T-helper 1 cell treated with Interleukin-12 subunit alpha and Interleukin-12 subunit beta and Interleukin-4 antibody, amounts not matched to agents 30 ng/mL and 1 ng/mL, for 36 hours (primary cell): Measurements from ENCODE around the gene POLN. TPM values are rescaled to one million over a fixed set of nuclear protein-coding genes. Genes with fewer than 3 reads are reported as not detected.

ENCODE experiments used
- intact Hi-C: fragments of 100-400 bp; cut with micrococcal nuclease; formaldehyde crosslinking; loops from one replicate; pipeline ENCODE4 v1.15.1; 2024
- total RNA-seq: library from RNA; stranded (reverse); gene quantifications from 2 replicates; pipeline ENCODE4 v1.2.3, GENCODE V29; 2022

POLN gene
- 7.6 and 9.4 TPM in 2 replicates for total RNA-seq

DNA sequence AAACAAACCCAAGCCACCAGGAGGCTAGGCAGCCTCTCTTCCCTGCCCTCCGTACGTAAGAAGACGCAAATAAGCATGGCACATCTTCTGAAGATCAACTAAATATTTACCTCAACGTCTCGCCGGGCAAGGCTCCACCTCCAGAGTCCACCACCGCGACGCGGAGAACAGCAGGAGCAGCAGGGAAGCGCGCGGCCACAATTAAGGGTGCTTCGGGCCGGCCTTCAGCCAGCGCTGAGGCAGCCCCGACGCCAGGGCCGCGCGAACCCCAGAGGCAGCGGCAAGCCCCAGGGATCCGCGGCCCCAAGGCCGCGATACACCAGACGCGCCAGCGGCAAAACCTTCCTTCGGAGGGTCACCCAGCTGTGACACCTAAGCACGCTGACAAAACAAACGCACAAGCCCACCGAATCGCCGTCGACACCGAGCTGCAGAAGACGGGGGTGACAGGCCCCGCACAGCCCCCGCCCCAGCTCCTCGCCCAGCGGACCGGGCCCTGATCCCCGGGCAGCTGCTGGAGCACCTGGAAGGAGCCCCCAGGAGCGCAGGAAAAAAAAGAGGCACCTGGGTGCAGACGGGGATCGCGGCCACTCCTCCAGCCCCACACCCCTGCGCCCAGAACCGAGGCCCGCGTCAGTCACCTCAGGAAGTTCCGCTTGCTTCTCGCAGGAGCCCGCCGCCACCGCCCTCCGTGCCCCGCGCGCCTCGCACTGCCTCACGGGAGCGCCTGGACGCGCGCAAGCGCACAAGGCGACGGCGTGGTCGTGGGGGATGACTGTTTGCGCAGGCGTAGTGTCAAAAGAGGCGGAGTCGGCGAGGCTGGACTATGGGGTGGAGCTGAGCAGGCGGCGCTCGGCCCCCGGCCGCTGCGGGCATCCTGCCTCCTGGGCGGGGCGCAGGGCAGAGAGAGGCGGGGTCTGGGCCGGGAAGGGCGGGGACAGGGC is at the start of gene POLN, which contains the start of gene HAUS3:
Gene POLN, minus strand, starts transcription at position 712 of the 944 bp plus-strand sequence. CDS start 12,890 bp downstream, outside the sequence.
Gene HAUS3, minus strand, starts transcription at position 712 of the 944 bp plus-strand sequence. CDS start 1,175 bp downstream, outside the sequence.
- intact Hi-C loops, result loop anchor here (1.0 to 5.0 kb wide), 22 partner anchors 21 to 1291 kb away; partner anchors contain the start of genes ADD1, CFAP99, FAM193A and HTT

DNA sequence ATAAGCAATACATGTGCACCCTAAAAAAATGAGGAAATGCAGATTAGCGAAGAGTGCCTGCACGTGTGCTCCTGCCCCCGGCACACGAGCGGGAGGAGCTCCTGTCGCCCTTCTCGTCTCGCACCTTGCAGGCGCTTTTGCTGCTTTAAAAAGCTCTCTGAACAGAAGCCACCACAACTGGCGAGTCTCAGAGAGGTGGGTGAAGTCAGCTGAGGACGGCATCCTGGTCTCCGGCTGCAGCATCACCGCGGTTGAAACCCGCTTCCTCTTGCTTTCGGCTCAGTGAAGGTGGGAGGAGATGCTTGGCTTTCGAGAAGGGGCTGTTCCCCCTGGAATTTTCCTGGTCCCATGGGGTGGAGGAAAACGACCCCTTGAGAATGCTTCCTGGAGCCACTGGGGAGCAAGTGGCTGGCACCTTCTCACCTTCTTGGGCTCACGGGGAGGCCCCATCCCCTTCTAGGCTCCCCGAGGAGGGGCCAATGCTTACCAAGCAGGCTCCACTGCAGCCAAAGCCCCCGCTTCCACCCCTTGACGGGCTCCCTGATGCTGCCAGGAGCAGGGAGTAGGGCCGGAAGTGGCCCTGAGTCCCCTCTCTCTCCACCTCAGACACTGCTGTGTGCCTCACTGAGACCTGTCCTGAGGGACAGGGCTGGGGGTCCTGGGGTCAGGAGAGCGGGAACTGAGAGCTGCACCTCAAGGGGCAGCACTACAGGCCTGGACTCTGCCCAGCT is 49.2 kb upstream of the POLN start:
- intact Hi-C loops, result loop anchor here (1.0 to 2.0 kb wide), 2 partner anchors 28 to 49 kb away; partner anchors contain the start of genes HAUS3, MXD4 and POLN

DNA sequence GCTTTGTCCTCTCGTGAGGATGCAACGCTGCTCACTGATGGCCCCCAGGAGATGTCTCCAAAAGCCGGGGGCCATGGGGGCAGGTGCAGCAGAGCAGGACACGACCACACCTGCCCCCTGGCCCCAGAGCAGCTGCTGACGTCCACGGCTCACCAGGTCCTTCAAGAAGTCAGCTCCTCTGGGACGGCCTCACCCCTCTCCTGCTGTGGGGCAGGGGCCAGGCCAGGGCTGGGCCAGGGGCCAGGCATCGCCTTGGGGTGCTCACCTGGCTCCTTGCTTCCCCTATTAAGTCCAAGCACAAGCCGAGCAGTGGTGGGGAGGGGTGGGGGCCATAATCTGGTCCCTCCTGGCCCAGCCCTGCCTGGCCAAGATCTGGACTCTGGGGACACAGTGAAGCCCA is 48.6 kb upstream of the POLN start:
- intact Hi-C loops, result loop anchor here (2.0 kb wide), 1 partner anchor 28 kb away; the partner anchor contains the start of gene MXD4

DNA sequence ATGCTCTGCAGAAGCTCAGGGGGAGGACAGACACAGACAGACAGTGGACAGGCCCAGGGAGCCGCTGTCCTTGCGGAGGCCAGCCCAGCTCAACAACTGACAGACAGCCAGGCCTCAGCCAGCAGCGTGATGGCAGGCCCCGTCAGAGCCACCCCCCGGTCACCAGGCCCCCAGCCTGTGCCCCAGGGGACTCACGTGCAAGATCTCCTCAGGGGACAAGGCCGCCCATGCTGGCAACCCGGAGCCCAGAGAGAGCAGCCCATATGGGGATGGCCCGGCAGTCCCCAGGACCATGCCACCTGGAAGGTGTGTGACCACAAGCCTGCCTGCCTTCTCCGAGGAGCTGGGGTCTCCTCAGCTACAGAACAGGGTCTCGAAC is 48.0 kb upstream of the POLN start:
- intact Hi-C loops, result loop anchor here (2.0 to 10.0 kb wide), 2 partner anchors 27 to 65 kb away; partner anchors contain the start of gene MXD4

DNA sequence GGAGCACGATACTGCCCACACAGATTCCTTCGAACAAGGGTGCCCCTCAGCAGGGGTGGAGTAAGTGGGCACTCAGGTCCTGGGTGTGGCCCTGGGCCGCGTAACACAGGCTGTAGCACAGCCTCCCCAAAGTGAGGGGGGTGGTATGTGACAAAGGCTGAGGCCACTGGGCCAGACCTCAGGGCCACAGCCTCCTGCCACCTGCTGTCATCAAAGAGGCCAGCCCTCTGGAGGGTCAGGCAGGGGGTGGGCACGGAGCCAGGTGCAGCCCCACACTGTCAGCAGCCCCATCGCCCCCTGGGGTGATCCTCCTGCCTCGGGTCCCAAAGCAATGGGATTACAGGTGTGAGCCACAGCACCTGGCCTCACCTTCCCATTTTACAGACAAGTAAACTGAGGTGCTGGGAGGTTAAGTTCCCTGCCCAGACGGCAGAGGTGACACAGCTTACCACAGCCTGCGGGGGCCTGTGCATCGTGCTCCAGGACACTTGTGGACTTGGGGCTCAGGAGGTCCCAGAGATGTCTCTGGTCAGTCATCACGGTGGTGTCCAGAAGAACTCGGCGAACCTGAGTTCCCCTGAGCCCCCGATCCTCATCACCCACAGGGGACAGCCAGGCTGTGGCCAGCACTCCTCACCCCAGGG is 47.5 kb upstream of the POLN start:
- intact Hi-C loops, result loop anchor here (10.0 kb wide), 1 partner anchor 65 kb away; no protein-coding TSS in a partner anchor

DNA sequence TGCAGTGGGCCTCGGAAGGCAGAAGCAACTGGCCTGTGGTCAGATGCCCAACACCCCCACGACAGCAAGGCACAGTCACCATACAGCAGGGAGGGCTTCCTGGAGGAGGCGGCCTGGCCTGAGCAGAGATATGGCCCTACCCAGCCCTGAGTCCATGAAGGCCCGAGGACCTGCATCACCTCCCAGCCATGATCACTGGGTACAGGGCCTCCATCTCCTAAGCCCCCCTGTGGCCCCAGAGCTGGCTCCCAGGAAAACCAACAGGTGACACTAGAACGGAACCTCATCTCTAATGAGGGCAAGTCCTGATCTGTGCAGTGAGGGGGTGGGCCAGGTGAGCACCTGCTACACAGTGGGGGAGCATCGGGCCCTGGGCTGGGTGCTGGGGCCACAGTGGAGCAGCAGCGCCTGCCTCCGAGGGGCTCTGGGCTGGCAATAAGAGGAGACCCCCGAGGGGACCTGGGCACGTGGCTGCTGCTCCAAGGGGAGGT is 46.2 kb upstream of the POLN start:
- intact Hi-C loops, result loop anchor here (10.0 kb wide), 1 partner anchor 67 kb away; no protein-coding TSS in a partner anchor

DNA sequence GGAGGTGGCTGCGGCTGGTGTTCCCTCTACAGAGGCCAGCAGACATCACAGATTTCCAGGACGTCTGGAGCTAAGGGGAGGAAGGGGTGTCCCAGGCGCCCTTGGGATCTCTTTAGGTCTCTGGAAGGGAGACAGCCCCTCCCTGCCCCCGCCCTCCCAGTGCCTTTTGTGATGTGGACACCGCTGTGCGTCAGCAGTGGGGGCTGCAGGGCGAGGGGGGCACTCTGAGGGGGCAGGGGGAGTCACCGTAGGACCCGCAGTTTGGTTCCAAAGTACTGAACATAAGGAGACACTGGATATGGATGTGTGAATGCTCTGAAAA is 45.6 kb upstream of the POLN start:
- intact Hi-C loops, result loop anchor here (10.0 kb wide), 1 partner anchor 67 kb away; no protein-coding TSS in a partner anchor

DNA sequence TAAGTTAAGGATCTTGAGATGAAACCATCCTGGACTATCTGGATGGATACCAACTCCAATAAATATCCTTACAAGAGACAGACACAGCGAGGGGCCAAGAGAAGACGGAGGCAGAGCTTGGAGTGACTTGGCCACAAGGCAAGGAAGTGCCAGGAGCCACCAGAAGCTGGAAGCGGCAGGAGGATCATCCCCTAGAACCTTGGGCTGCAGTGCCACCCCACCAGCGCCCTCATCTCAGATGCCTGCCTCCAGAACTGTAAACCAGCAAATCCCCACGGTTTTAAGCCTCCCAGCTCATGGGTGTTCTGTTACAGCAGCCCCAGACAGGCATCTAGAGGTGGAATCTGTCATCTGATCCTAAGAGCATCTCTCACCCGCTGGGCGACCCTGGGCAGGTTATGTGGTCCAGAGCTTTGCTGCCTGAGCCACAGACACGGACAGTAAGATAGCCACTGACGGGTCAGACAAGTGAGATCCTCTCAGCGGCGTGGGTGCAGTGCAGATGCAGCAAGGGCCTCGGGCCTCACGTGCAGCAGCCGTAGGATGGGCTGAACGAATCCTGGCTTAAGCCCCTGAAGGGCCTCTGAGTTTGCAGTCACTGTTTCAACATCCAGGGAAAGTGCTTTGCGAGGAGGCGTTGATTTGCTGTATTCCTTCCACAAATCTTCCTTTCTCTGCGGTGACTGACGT is 45.1 kb upstream of the POLN start:
- intact Hi-C loops, result loop anchor here (10.0 kb wide), 1 partner anchor 68 kb away; no protein-coding TSS in a partner anchor

DNA sequence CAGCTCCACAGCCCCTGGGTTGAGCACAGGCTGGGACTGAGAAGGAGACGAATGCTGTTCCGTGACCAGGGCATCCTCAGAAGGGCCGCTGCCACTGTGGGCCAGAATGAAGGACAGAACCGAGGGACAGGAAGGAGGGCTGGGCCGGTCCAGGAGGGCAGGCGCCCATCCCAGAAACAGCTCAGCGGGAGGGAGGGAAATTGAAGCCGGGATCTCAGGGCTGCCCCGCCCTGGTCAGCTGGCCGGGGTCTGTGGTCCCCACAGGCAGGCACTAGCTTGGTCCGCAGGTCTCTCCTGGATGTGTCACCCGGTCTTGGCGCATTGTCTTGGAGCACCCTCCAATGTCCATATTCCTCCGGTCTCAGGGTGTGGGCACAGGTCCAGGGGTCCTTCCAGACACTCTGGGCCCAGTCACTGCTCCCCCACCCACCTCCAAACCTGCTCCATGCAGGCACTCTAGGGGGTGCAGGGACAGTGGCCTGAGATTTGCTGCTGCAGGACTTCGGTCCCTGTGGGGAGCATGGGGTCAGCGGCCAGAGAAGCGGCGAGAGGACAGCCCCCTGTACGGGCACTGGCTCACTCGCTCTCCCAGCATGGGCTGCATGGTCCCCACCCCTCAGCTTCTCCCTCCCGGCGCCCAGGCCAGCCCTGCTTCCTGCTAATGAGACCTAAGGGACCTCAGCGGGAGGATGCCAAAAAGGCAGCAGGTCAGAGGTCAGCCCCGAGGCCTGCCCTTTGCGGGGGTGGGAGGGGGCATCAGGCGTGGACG is 43.9 kb upstream of the POLN start:
- intact Hi-C loops, result loop anchor here (10.0 kb wide), 1 partner anchor 69 kb away; no protein-coding TSS in a partner anchor

DNA sequence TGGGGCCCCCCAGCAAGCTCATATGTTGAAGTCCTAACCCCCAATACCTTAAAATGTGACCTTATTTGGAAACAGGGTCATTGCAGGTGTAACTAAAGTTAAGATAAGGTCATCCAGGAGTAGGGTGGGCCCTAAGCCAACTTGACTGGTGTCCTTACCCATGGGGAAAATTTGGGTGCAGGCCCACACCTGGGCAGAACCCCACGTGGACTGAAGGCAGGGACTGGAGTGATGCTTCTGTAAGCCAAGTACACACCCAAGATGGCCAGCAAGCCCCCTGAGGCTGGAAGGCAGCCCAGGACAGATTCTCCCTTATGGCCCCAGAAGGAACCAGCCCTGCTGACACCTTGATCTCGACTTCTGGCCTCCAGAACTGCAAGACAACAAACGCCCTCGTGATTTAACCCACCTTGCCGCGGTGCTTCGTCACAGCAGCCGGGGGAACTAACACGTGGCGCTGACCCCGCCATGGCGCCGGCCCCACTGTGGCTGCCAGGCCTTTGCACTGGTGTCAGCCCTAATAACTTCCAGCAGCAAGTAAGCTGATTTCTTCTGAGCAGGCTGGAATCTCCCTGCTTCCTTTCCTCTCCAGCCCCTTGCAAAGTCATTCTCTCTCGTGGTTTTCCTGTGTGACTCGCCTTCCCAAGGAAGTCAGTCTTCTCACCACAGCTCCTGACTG is 43.2 kb upstream of the POLN start:
- intact Hi-C loops, result loop anchor here (5.0 to 10.0 kb wide), 2 partner anchors 70 to 252 kb away; partner anchors contain the start of gene FAM193A

DNA sequence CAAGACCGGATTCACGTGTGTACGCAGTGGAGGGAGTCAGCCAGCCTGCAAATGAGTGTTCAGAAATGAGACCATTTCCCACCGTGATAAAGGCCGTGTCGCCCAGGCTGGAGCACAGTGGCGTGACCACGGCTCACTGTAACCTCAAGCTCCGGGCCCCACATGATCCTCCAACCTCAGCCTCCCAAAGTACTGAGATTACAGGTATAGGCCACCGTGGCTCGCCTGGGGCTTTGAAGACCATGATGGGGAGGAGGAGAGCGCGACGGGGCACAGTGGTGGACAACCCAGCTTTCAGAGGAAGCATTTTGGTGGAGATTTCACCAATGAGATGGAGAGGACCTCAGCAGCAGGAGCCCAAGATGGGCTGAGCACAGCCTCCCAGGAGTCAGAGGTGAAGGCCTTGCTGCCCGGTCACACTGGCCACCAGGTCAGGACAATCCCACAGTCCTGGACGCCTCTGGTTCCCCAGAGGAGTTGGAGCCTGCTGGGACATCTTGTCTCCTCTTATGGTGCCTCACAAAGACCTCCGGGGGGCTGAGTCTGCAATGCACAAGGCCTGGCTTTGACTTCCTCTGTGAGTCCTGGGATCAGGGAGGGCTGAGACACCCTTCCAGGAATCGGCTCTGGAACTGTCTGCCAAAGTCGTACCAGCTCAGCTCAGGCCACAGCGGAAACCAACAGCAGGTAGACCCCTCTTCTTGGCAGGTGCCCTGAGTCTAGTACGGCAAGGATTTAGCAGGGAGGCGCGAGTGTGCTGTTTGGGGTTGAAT is 42.4 kb upstream of the POLN start:
- intact Hi-C loops, result loop anchor here (5.0 to 10.0 kb wide), 2 partner anchors 70 to 253 kb away; partner anchors contain the start of gene FAM193A

DNA sequence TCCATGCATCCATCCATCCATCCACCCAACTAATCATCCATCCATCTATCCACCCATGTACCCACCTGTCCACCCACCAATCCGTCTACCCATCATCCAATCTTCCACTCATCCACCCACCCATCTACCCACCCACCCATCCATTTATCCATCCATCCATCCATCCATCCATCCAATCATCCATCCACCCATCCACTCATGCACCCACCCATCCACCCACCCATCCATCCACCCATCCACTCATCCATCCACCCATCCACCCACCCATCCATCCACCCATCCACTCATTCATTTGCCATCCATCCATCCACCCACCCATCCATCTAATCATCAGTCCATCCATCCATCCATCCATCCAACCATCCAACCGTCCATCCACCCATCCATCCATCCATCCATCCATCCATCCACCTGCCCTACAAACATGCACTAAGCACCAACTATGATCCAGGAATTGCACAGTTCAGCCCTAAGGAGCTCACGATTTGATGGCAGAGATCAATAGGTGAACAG is 41.3 kb upstream of the POLN start:
- intact Hi-C loops, result loop anchor here (2.0 to 10.0 kb wide), 3 partner anchors 72 to 254 kb away; partner anchors contain the start of genes FAM193A and RNF4

DNA sequence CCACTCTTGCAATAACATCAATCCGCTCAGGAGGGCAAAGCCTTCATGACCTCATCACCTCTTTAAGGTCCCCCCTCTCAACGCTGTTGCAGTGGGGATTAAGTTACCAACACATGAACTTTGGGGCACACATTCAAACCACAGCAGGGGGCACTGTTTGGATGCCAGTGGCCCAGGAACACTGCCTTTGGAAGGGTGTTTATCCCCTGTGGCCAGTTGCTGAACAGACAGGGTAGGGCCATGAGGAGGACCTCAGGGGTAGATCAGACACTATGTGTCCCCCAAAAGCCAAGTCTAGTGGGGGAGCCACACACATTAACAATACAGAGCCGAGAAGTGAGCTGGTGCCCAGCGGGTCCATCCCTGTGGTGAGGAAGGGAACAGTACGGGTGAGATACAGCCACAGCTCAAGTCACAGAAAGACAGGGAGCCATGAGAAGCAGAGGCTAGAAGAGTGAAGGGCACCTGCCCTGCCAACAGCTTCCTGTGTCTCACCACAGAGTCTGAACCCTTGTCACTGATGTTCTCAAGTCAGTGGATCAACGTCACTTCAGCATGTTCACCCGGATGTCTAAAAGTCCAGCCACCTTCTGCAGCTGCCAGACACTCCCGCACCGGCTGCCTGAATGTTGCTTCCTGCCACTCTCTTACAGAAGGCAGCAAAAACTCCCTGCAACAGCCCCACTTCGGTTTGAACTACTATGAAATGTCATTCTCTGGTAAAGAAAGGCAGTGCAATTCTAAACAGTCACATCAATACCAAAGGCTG is 39.8 kb upstream of the POLN start:
- intact Hi-C loops, result loop anchor here (1.0 to 10.0 kb wide), 8 partner anchors 19 to 411 kb away; partner anchors contain the start of genes FAM193A, HAUS3, MXD4 and POLN

DNA sequence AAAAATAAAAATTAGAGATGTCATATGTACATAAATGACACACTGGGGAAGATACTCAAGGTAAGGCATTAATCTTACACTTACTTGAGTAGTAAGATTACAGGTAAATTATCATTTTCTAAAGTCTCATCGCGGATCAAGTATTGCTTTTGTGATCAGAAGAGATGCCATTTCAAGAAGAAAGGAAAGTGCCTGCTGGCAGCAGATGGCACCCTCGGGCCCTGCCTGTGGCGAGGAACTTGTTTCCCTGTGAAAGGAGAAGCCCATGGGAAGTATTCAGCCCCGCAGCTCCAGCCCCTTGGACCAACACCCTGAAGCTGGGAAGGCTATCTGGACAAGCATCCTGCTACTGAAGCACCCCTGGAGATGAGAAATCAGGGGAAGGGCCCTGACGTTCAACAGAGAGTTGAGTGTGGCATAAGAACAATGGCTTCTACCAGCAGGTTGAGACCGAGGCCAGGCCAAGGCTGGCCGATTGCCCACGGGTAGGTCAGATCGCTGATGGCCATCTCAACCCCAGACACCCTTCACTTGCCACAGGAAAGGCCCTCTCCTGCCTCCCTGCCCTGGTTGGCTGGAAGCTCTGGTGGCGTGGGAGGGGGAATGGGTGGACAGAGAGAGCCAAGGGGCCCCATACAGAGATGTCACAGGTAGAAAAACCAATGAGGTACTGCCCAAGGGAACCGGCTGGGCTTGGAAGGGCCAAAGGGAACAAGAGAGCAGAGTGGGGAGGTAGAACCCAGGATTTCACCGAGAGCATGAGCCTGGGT is 38.8 kb upstream of the POLN start:
- intact Hi-C loops, result loop anchor here (5.0 to 10.0 kb wide), 2 partner anchors 74 to 257 kb away; partner anchors contain the start of gene FAM193A

DNA sequence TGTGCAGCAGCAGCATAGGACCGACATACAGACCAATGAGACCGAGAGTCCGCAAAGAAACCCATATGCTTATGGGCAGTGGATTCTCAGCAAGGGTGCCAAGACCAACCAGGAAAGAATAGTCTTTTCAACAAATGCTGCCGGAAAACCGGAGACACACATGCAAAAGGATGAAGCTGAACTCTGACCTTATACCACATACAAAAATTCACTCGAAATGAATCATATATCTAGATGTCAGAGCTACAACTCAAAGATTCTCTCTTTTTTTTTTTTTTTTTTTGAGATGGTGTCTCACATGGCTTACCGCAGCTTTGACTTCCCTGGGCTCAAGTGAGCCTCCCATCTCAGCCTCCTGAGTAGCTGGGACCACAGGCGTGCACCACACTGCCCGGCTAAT is 36.0 kb upstream of the POLN start:
- intact Hi-C loops, result no loop called here
